Peyer's patch (tissue), 4 donors: ENCODE results near the gene WDR5. TPM values are rescaled to one million over a fixed set of nuclear protein-coding genes. Genes with fewer than 3 reads are reported as not detected.

Experiments
- DNase-seq, 3 donors: peaks; one replicate each; pipeline ENCODE4 v3.0.0-alpha.2; 2017 to 2019
- H3K27ac ChIP-seq, 4 donors: fragments of 200-600 bp; sonication (generic); one replicate each; pipeline ENCODE4 v1.5.1; 2016 to 2019
- H3K27me3 ChIP-seq, 2 donors: fragments of 200-600 bp; sonication (generic); one replicate each; pipeline ENCODE4 v1.5.1; 2019
- H3K36me3 ChIP-seq, 3 donors: fragments of 200-600 bp; sonication (generic); one replicate each; pipeline ENCODE4 v1.5.1; 2016 to 2019
- H3K4me1 ChIP-seq, 4 donors: fragments of 200-600 bp; sonication (generic); one replicate each; pipeline ENCODE4 v1.5.1; 2016 to 2019
- H3K4me3 ChIP-seq, 4 donors: fragments of 200-600 bp; sonication (generic); 1 replicate in 3 of 4; 2 replicates in 1 of 4; pipeline ENCODE4 v1.5.1; 2016 to 2019; ENCODE audit warnings: mild to moderate bottlenecking in 1 of 4
- H3K9me3 ChIP-seq, 4 donors: fragments of 200-600 bp; sonication (generic); one replicate each; pipeline ENCODE4 v1.5.1; 2016 to 2019; ENCODE audit warnings: mild to moderate bottlenecking in 1 of 4
- CTCF ChIP-seq, 6 experiments: fragments of 450-650 bp in 4 of 6; fragments of 200-600 bp in 2 of 6; sonication (generic) in 1 of 6; IDR thresholded peaks; one replicate each; pipeline ENCODE4 v1.5.1; 2017 to 2019; ENCODE audit warnings: antibody characterized with exemption in 6 of 6, mild to moderate bottlenecking in 3 of 6, moderate library complexity in 1 of 6
- POLR2A ChIP-seq, 2 donors: fragments of 450-650 bp; IDR thresholded peaks; one replicate each; pipeline ENCODE4 v1.5.1; 2017; ENCODE audit warnings: antibody characterized with exemption in 2 of 2, mild to moderate bottlenecking in 2 of 2, moderate library complexity in 2 of 2
- total RNA-seq, 4 donors: library from RNA; depleted of rRNA; stranded (reverse); fragments of >200 nt; gene quantifications; one replicate each; pipeline ENCODE4 v1.1.0, GENCODE V29; 2016

The WDR5 gene
- total RNA-seq, 4 donors from 2014 or later, result 21.4 to 34.7 (median 24.2) TPM

- Histone ChIP-seq H3K9me3 (no peaks in the 10 kb centered on the region), H3K36me3 (no peaks in the 10 kb centered on the region), H3K27me3 (no peaks in the 10 kb centered on the region), H3K27ac (no peak overlapping the region), H3K4me1 (peaks cover 0 to 8% (median 0%) of the 10 kb centered on the region in 4 donors), H3K4me3 (no peak overlapping the region)
- TF ChIP-seq POLR2A (IDR thresholded peaks at IDR 0.05), result no peak
- TF ChIP-seq CTCF (IDR thresholded peaks at IDR 0.05), result no peak
- no peak for DNase-seq
Measured at GRCh38 chr9:134130503-134131375, 5.1 kb upstream of the WDR5 start.

- H3K4me3 ChIP-seq, result no peak overlapping the region
- no peaks in the 10 kb centered on the region for H3K36me3 ChIP-seq
- TF ChIP-seq CTCF (IDR thresholded peaks at IDR 0.05) (no peak), POLR2A (IDR thresholded peaks at IDR 0.05) (no peak)
- H3K27me3 ChIP-seq, result no peaks in the 10 kb centered on the region
- H3K27ac ChIP-seq, result no peak overlapping the region
- DNase-seq, result no peak
- H3K4me1 ChIP-seq, result peaks cover 0 to 8% (median under 1%) of the 10 kb centered on the region in 4 donors
- H3K9me3 ChIP-seq, result no peaks in the 10 kb centered on the region
Measured at GRCh38 chr9:134131471-134132207, 4.2 kb upstream of the WDR5 start.

GRCh38 chr9:134132208-134132870 is 3.5 kb upstream of the WDR5 start:
- no peak for DNase-seq
- Histone ChIP-seq H3K27me3 (no peaks in the 10 kb centered on the region), H3K27ac (no peak overlapping the region), H3K36me3 (no peaks in the 10 kb centered on the region), H3K4me1 (peaks cover 4 to 14% (median 8%) of the 10 kb centered on the region in 4 donors), H3K9me3 (no peaks in the 10 kb centered on the region), H3K4me3 (no peak overlapping the region)
- TF ChIP-seq POLR2A (IDR thresholded peaks at IDR 0.05) (no peak), CTCF (IDR thresholded peaks at IDR 0.05) (no peak)

- no peaks in the 10 kb centered on the region for H3K9me3 ChIP-seq
- H3K4me3 ChIP-seq, result peak overlapping the region; percentile 69 to 95 (median 85)
- peak overlapping the region; percentile 84 to 96 (median 90) for H3K27ac ChIP-seq
- TF ChIP-seq POLR2A (IDR thresholded peaks at IDR 0.05) (no peak), CTCF (IDR thresholded peaks at IDR 0.05) (no peak)
- H3K27me3 ChIP-seq, result no peaks in the 10 kb centered on the region
- DNase-seq, result peak in 1 of 3 donors; percentile 51
- H3K36me3 ChIP-seq, result peaks cover 0 to 3% (median under 1%) of the 10 kb centered on the region in 3 donors
- H3K4me1 ChIP-seq, result peaks cover 4 to 34% (median 8%) of the 10 kb centered on the region in 4 donors
Measured at GRCh38 chr9:134134949-134135342, 936 bp upstream of the WDR5 start.
